Measurements from ENCODE around the gene KRTAP25-1.

Gene KRTAP25-1

GRCh38 chr21:30248844-30249243, 40.5 kb downstream of the KRTAP25-1 start:
- DNase-seq: no peak

- no peak for DNase-seq
Measured at GRCh38 chr21:30245061-30245460, 44.3 kb downstream of the KRTAP25-1 start.

GRCh38 chr21:30243691-30244090, 45.6 kb downstream of the KRTAP25-1 start:
- DNase-seq: no peak

DNA sequence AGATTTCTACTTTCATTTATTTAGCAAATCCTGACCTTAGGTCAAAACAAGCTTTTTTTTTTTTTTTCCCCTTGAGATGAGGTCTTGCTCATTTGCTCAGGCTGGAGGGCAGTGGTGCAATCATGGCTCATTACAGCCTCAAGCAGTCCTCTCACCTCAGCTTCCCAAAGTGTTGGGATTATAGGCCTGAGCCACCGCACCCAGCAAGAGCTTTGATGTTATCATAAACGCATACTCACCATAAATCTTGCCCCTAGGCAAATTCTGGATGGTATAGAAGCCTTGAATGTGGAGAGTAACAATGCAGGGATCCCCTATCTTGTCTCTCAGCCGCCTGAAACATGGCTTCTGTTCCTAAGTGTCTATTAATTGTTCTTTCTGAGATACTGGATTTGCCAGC, 48.7 kb downstream of the KRTAP25-1 start:
- no peak for DNase-seq
